Measurements from ENCODE around the gene MMD2.
"Not testable (repeated sequence)": the region's sequence is repeated elsewhere in the genome, so short reads cannot be mapped to it uniquely, and the experiment has no call there.

The MMD2 gene

GRCh38 chr7:4975626-4976025 is 16.6 kb upstream of the MMD2 start:
- not testable (repeated sequence) for H3K27me3 ChIP-seq (ENCODE audit: control insufficient read depth, insufficient read depth, low read length); H3K9me3 ChIP-seq (ENCODE audit: control insufficient read depth, low read length); H3K4me1 ChIP-seq (ENCODE audit: control insufficient read depth, insufficient read depth, low read length); H3K4me3 ChIP-seq (ENCODE audit: low read length); H3K9ac ChIP-seq (ENCODE audit: low read length); H3K36me3 ChIP-seq (ENCODE audit: control insufficient read depth, insufficient read depth, low read length)

- Histone ChIP-seq H3K36me3 (ENCODE audit: control insufficient read depth, insufficient read depth, low read length) (no peaks in the 10 kb centered on the region), H3K27me3 (ENCODE audit: control insufficient read depth, insufficient read depth, low read length) (no peaks in the 10 kb centered on the region), H3K9me3 (ENCODE audit: control insufficient read depth, low read length) (no peaks in the 10 kb centered on the region), H3K4me1 (ENCODE audit: control insufficient read depth, insufficient read depth, low read length) (no peaks in the 10 kb centered on the region), H3K9ac (ENCODE audit: low read length) (peak overlapping the region; percentile 73), H3K4me3 (ENCODE audit: low read length) (no peak overlapping the region)
These were observed 14.8 kb upstream of the MMD2 start for GRCh38 chr7:4973728-4974198.

- not testable (repeated sequence) for H3K9me3 ChIP-seq (ENCODE audit: control insufficient read depth, low read length); H3K4me1 ChIP-seq (ENCODE audit: control insufficient read depth, insufficient read depth, low read length); H3K4me3 ChIP-seq (ENCODE audit: low read length); H3K36me3 ChIP-seq (ENCODE audit: control insufficient read depth, insufficient read depth, low read length); H3K9ac ChIP-seq (ENCODE audit: low read length); H3K27me3 ChIP-seq (ENCODE audit: control insufficient read depth, insufficient read depth, low read length)
These were observed 13.5 kb upstream of the MMD2 start for GRCh38 chr7:4972446-4972845.

GRCh38 chr7:4965295-4966022 is 6.5 kb upstream of the MMD2 start:
- no peaks in the 10 kb centered on the region for H3K36me3 ChIP-seq (ENCODE audit: control insufficient read depth, insufficient read depth, low read length)
- no peak overlapping the region for H3K9ac ChIP-seq (ENCODE audit: low read length)
- H3K27me3 ChIP-seq (ENCODE audit: control insufficient read depth, insufficient read depth, low read length) = peaks cover 6% of the 10 kb centered on the region
- H3K4me1 ChIP-seq (ENCODE audit: control insufficient read depth, insufficient read depth, low read length) = no peaks in the 10 kb centered on the region
- H3K4me3 ChIP-seq (ENCODE audit: low read length) = no peak overlapping the region
- no peaks in the 10 kb centered on the region for H3K9me3 ChIP-seq (ENCODE audit: control insufficient read depth, low read length)

GRCh38 chr7:4964506-4964905 is 5.5 kb upstream of the MMD2 start:
- Histone ChIP-seq H3K27me3 (ENCODE audit: control insufficient read depth, insufficient read depth, low read length) (peaks cover 11% of the 10 kb centered on the region), H3K36me3 (ENCODE audit: control insufficient read depth, insufficient read depth, low read length) (no peaks in the 10 kb centered on the region), H3K4me1 (ENCODE audit: control insufficient read depth, insufficient read depth, low read length) (no peaks in the 10 kb centered on the region), H3K9me3 (ENCODE audit: control insufficient read depth, low read length) (no peaks in the 10 kb centered on the region), H3K4me3 (ENCODE audit: low read length) (no peak overlapping the region), H3K9ac (ENCODE audit: low read length) (no peak overlapping the region)

GRCh38 chr7:4962872-4963775 is 4.1 kb upstream of the MMD2 start:
- H3K4me1 ChIP-seq (ENCODE audit: control insufficient read depth, insufficient read depth, low read length) = no peaks in the 10 kb centered on the region
- H3K36me3 ChIP-seq (ENCODE audit: control insufficient read depth, insufficient read depth, low read length) = no peaks in the 10 kb centered on the region
- no peak overlapping the region for H3K4me3 ChIP-seq (ENCODE audit: low read length)
- no peak overlapping the region for H3K9ac ChIP-seq (ENCODE audit: low read length)
- peaks cover 18% of the 10 kb centered on the region for H3K27me3 ChIP-seq (ENCODE audit: control insufficient read depth, insufficient read depth, low read length)
- H3K9me3 ChIP-seq (ENCODE audit: control insufficient read depth, low read length) = no peaks in the 10 kb centered on the region

- H3K36me3 ChIP-seq (ENCODE audit: control insufficient read depth, insufficient read depth, low read length) = no peaks in the 10 kb centered on the region
- H3K9me3 ChIP-seq (ENCODE audit: control insufficient read depth, low read length) = no peaks in the 10 kb centered on the region
- H3K4me1 ChIP-seq (ENCODE audit: control insufficient read depth, insufficient read depth, low read length) = no peaks in the 10 kb centered on the region
- H3K9ac ChIP-seq (ENCODE audit: low read length) = no peak overlapping the region
- peaks cover 21% of the 10 kb centered on the region for H3K27me3 ChIP-seq (ENCODE audit: control insufficient read depth, insufficient read depth, low read length)
- H3K4me3 ChIP-seq (ENCODE audit: low read length) = no peak overlapping the region
These were observed 1.4 kb upstream of the MMD2 start for GRCh38 chr7:4960363-4960762.

- Histone ChIP-seq H3K4me3 (ENCODE audit: low read length) (no peak overlapping the region), H3K36me3 (ENCODE audit: control insufficient read depth, insufficient read depth, low read length) (no peaks in the 10 kb centered on the region), H3K27me3 (ENCODE audit: control insufficient read depth, insufficient read depth, low read length) (peaks cover 21% of the 10 kb centered on the region), H3K4me1 (ENCODE audit: control insufficient read depth, insufficient read depth, low read length) (no peaks in the 10 kb centered on the region), H3K9ac (ENCODE audit: low read length) (no peak overlapping the region), H3K9me3 (ENCODE audit: control insufficient read depth, low read length) (no peaks in the 10 kb centered on the region)
These were observed 906 bp upstream of the MMD2 start for GRCh38 chr7:4959893-4960292.

GRCh38 chr7:4959306-4959705 is 319 bp upstream of the MMD2 start:
- Histone ChIP-seq H3K4me3 (ENCODE audit: low read length) (no peak overlapping the region), H3K4me1 (ENCODE audit: control insufficient read depth, insufficient read depth, low read length) (no peaks in the 10 kb centered on the region), H3K9ac (ENCODE audit: low read length) (no peak overlapping the region), H3K36me3 (ENCODE audit: control insufficient read depth, insufficient read depth, low read length) (no peaks in the 10 kb centered on the region), H3K9me3 (ENCODE audit: control insufficient read depth, low read length) (no peaks in the 10 kb centered on the region), H3K27me3 (ENCODE audit: control insufficient read depth, insufficient read depth, low read length) (peaks cover 21% of the 10 kb centered on the region)

GRCh38 chr7:4957847-4958476 is 1.0 kb downstream of the MMD2 start:
- H3K36me3 ChIP-seq (ENCODE audit: control insufficient read depth, insufficient read depth, low read length) = no peaks in the 10 kb centered on the region
- H3K27me3 ChIP-seq (ENCODE audit: control insufficient read depth, insufficient read depth, low read length) = peaks cover 20% of the 10 kb centered on the region
- no peaks in the 10 kb centered on the region for H3K9me3 ChIP-seq (ENCODE audit: control insufficient read depth, low read length)
- H3K4me3 ChIP-seq (ENCODE audit: low read length) = no peak overlapping the region
- no peaks in the 10 kb centered on the region for H3K4me1 ChIP-seq (ENCODE audit: control insufficient read depth, insufficient read depth, low read length)
- no peak overlapping the region for H3K9ac ChIP-seq (ENCODE audit: low read length)

GRCh38 chr7:4951903-4952636 is 6.9 kb downstream of the MMD2 start:
- Histone ChIP-seq H3K4me3 (ENCODE audit: low read length) (no peak overlapping the region), H3K9ac (ENCODE audit: low read length) (no peak overlapping the region), H3K36me3 (ENCODE audit: control insufficient read depth, insufficient read depth, low read length) (no peaks in the 10 kb centered on the region), H3K9me3 (ENCODE audit: control insufficient read depth, low read length) (no peaks in the 10 kb centered on the region), H3K4me1 (ENCODE audit: control insufficient read depth, insufficient read depth, low read length) (no peaks in the 10 kb centered on the region), H3K27me3 (ENCODE audit: control insufficient read depth, insufficient read depth, low read length) (peaks cover 6% of the 10 kb centered on the region)
